Measurements from ENCODE around the gene MAGI1.

Gene MAGI1

DNA sequence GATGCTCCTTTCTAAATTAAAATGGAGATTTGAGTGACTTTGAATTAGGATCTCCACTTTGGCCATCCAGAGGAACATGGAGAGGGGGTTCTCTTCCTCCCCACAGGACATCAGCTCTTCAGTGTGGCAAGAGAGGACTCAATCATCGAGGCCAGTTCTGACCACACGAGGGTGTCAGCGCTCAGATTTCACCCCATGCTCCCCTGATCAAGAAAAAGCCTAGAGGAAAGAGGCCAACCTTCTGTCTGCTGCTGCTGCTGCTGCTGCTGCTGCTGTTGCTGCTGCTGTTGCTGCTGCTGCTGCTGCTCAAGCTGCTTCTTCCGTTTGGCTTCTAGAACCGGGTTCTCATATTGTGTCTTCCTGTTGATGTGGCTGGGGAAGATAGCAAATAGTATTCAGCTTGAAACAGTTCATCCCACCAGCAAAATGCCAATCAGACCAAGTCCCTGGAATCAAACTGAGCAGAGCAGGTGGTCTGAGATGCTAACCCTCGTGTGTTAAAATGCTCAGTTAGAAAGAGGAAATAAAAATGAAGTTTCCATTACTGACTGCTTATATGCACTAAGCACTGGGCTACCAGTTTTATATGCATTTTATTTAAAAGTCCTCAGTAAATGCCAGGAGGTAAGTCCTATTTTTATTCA, 599.0 kb downstream of the MAGI1 start:
- FAIRE-seq (no peak), DNase-seq (ENCODE audit: extremely low spot score, insufficient read length, low read depth) (no peak)

DNA sequence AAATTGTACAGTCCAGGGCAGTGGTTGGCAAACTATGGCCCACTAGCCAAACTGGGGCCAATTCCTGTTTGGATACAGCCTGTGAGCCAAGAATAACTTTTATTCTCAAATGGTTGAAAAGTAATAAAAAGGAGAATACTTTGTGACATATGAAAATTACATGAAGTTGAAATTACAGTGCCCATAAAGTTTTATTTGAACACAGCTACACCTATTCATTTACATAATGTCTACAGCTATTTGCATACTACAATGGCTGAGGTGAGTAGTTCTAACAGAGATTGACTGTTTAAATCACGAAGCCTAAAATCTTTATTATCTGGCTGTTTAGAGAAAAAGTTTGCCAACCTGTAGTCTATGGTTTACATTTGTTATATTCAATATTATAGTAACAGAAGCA, 600.1 kb downstream of the MAGI1 start:
- DNase-seq (ENCODE audit: extremely low spot score, insufficient read length, low read depth), result no peak
- FAIRE-seq, result no peak

DNA sequence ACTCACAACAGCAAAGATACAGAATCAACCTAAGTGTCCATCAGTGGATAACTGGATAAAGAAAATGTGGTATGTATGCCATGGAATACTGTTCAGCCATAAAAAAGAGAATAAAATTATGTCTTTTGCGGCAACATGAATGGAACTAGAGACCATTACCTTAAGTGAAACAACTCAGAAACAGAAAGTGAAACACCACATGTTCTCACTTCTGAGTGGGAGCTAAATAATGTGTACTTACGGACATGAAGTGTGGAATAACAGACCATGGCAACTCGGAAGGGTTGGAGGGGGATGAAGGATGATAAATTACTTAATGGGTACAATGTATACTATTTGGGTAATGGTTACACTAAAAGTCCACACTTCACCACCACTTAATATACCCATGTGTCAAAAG, 600.6 kb downstream of the MAGI1 start:
- DNase-seq (ENCODE audit: extremely low spot score, insufficient read length, low read depth) (no peak), FAIRE-seq (no peak)

DNA sequence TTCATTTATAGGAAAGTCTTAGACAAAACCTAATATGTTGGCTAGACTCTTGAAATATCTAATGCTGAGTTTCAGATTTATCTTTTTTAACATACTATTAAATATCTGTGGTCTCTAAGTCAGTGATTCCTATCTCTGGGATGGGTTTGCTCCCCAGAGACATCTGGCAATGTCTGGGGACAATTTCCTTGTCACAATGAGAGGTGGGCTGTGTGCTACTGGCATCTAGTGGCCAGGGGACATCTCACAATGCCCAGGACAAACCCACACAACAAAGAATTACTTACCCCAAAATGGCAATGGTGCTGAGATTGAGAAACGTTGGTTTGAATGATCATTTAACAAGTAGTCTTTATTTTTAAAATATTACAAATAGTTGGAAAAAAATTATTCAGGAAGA, 602.1 kb downstream of the MAGI1 start:
- FAIRE-seq, result no peak
- DNase-seq (ENCODE audit: extremely low spot score, insufficient read length, low read depth), result no peak

DNA sequence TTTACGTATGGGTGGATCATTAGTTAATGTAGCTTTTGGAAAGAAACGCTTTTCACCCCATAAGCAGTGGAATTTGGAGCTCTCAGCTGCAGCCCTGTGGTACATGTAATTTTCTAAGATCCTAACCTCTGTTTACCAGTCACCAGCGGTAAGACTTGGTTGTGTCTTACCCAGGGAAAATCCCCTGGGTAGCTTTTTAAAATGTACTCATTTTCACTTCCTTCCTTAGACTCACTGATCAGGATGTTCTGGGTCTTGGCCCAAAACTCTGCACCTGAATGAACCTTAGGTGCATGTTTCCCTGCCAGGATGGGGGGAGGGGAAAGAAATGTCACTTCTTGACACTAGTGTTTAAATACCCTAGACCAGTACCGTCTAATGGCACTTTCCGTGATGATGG, 605.2 kb downstream of the MAGI1 start:
- no peak for FAIRE-seq
- no peak for DNase-seq (ENCODE audit: extremely low spot score, insufficient read length, low read depth)

DNA sequence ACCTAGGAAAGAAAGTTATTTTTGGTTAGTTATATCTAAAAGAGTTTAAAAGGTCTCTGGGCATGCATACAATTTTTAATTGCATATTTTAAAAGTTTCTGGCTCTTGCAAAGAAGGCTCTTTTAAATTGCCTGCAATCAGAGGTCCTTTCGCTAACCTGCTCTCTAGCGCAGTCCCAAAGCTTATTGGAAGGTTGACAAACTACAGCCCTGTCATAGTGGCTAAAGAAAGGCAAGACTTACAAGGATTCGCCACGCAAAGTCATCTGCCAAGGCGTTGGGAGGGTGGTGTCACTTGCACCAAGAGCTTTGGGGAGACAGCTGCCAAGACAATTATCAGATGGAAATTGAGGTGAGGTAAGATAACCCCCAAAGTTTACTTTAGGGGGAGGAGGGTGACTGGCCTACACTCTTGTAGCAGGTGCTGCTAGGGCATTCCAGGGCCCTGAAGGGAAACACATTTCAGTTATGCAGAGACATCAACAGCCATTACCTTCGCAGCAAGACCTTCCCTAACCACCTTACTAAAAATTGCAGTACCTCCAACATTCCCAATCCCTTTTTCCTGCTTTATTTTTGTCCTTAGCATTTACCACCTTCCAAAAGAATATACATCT, 606.2 kb downstream of the MAGI1 start:
- no peak for DNase-seq (ENCODE audit: extremely low spot score, insufficient read length, low read depth)
- no peak for FAIRE-seq

DNA sequence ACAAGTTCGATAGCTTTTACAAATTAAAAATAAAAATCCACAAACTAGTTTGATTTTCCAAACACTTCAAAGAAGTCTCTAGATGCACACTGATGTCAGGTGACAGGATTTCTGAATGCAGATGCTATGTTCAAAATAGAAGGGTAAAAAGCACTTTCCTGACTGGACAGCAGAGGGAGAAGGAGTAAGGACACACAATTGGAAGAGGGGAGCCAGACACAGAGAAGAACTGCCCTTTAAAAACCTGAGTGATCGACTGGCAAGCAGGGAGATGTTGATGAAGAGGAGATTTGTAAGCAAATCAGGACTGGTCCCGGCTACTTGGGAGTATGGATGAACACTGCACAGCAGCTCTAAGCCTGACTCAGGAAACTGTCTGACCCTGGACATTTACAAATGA, 612.8 kb downstream of the MAGI1 start:
- FAIRE-seq (no peak), DNase-seq (ENCODE audit: extremely low spot score, insufficient read length, low read depth) (no peak)

DNA sequence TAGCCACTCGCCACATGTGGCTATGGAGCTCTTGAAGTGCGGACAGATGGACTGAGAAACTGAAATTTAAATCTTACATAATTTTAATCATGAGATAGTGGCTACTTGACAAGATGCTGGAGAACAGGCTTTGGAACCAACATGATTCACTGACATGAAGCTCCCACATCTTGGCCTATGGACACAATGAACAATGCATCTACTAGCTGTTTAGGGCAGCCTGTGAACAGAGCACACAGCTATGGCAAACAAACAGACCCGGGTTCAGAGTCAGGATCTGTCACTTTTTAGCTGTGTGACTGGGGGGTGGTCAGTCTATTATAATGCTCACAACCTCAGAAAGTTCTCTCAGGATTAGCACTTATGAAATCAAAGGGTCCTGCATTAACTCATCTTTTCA, 616.6 kb downstream of the MAGI1 start:
- FAIRE-seq (no peak), DNase-seq (ENCODE audit: extremely low spot score, insufficient read length, low read depth) (no peak)

DNA sequence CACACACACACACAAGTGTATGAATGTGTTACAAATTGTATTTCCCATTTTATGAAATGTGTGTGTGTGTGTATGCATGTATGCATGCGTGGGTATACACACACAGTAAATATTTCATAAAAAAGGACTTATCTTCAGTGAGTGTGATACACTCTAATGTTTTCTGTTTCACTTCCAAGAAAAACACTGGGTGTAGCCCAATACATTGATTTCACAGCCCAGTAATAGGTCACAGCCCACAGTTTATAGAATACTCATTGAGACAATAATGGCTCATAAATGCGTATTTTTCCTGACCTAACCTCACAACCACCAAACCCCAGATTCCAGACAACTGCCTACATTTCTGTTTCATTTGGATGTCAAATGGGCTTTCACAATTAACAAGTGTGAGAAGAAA, 619.5 kb downstream of the MAGI1 start:
- FAIRE-seq, result no peak
- DNase-seq (ENCODE audit: extremely low spot score, insufficient read length, low read depth), result no peak

DNA sequence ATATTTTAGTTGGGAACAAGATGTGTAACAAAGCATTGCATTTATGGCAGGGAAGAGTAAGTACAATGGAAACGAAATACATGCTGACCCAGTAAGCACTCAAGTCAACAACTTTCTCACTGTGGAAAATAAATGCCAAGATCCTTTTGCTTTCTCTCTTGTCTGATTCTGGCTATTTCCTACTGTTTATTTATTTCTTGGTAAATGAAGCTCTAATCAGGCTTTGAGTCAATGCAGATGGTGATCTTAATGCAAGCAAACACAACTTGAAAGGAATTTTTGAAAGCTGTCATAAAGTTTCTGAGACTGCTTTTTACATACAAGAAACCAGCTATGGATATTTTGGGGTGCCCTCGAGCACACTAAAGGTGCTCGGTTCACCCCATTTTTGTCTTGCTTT, 624.8 kb downstream of the MAGI1 start:
- DNase-seq (ENCODE audit: extremely low spot score, insufficient read length, low read depth) (no peak), FAIRE-seq (no peak)

DNA sequence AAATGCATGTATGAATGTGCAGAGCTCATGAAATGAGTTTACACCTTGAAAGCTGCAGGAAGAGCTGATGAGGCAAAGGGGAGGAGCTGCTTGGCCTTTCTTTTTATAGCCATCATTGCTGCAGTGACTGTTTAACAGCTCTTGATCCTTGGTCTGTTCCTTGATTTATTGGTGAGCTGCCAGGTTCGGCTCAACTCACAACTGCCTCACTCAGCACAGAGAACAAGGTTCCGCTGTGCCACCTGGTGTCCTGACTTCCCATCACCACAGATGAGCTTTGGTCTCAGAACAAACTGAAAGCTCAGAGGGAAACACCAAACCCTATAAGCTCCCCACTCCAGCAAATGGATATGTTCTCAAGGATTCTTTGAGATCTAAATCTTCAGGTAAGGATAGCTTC, 626.1 kb downstream of the MAGI1 start:
- no peak for FAIRE-seq
- DNase-seq (ENCODE audit: extremely low spot score, insufficient read length, low read depth), result no peak

DNA sequence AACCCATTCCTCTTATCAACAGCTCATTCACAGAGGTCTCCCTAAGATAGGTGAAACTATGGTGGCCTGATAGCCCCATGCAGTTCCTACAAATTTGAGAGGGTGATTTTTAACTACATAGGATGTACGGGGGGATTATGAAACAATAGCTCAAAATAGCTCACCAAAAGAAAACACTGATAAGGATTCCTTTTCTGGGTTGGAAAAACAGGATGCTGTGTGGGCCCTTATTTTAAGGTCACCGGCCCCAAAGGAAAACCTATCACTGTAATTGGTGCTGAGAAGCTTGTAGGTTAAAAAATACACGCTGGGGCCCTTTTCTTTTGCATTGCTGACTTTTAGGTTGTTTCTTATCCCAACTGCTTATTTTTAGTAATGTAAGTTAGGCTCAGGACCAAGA, 627.4 kb downstream of the MAGI1 start:
- FAIRE-seq (no peak), DNase-seq (ENCODE audit: extremely low spot score, insufficient read length, low read depth) (no peak)

DNA sequence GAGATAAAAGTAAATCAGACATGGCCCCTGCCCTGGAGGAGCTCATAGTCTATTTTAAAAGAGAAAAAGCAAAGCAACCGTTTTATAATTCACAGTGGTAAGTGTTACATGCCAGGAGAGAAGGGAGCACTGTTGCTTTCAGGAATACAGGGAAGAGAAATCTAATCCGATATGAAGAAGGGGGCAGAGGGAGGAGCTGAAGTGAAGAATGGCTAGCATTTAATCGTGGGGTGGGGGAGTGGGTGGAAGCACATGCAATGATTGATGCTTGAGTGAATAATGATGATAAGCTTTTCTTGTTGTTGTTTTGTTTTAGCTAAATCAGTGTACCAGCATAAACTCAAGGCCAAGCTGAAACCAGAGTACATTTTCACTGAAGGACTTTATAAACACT, 629.5 kb downstream of the MAGI1 start:
- FAIRE-seq (no peak), DNase-seq (ENCODE audit: extremely low spot score, insufficient read length, low read depth) (no peak)

DNA sequence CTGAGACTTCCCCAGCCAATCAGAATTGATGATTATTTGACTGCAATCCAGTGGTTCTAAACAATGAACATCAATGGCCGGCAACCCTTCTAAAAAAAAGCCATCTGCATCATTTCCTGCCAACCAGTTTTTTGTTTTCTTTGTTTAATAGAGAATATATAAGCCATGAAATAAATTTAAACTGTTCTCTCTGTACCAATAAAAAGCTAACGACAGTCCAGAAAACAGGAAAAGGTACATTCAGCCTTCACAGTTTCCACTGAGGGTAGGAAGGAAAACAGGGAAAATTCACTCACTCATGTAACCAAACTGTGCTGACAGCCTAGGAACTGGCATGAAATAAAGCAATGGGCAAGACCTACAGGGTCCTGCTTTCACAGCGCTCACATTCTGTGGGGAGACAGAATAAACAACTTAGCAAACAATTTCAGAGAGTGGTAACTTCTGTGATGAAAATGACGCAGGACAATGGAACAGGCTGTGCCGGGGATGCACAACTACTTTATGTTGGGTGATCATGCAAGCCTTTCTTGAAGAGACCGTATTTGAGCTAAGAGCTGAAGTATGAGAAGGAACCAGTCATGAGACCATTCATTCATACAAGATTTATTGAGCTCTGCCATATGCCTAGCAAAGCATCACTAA, 630.1 kb downstream of the MAGI1 start:
- DNase-seq (ENCODE audit: extremely low spot score, insufficient read length, low read depth) (no peak), FAIRE-seq (no peak)

DNA sequence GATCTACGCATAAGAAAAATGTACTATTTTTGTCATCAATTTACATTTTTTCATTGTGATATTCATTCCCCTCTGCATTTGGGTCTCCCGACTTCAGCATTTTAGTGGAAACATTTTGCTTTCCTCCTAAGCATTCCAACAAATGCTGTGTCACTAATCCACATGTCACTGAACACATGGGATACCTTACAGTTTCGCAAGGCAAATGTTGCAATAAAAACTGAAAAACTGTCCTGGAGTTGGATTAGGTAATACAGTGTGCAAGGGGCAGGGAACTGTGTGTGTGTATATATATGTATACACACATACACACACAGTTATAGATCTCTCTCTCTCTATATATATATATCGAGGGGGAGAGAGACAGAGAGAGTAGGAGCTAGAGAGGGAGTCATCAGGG, 632.2 kb downstream of the MAGI1 start:
- DNase-seq (ENCODE audit: extremely low spot score, insufficient read length, low read depth), result no peak
- FAIRE-seq, result no peak

DNA sequence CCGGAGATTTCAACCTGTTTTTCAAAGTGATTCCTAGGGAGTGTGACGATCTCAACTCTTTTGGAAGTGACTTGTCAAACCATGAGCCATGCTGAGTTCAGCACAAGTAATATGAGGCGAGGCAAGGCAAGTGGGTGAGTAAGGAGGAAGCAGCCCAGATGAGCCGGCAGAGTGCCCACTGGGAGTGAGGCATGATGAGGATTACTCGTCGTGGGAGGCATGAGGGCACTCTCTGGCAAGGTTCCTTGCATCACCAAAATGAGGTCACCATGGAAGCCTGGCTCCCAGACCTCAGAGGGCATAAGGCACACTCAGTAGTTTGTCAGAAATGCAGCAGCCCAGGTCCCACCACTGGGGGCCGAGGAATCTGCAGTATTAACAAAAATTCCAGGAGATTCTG, 636.1 kb downstream of the MAGI1 start:
- DNase-seq (ENCODE audit: extremely low spot score, insufficient read length, low read depth) (no peak), FAIRE-seq (no peak)

DNA sequence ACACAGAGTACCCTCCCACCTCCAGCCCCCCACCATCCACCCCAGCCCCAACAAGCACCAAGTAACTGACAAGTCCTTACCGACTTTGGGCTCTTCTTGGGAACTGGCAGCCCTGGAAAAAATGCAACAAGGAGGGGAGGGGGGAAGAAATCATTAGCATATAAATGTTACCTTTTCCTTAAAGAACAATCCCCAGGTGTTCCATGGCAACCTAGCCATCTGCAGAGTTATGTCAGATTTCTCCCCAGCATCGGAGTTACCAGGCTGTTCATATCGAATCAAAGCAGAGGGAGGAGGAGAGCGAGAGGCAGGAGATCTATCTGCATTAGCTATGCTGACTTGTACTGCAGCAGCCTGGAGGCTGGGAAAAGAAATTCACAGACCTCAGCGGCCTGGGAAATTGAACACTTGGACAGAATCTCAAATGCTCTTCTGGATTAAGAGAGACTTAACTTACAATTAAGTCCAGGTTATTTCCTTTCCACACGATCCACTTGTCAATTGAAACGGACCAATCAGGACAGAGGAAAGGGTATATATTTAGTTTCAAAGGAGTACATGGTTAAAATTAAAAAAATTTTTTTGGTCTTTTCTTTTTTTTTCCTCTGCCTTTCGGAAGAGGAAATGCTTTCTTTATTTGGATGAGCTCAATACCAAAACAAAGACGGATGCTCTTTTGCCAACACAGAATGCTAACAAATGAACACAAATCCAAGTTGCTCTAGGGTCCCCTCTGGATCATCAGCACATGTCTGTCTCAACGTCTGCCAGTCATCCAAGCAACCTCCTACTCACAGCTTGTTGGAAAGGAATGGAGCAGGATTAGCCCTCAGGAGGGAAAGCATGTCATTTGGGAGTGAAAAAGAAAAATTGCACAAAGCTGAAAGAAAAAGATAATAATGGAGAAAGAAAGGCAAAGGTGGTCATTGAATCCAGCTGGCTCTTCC, 637.1 kb downstream of the MAGI1 start:
- no peak for DNase-seq (ENCODE audit: extremely low spot score, insufficient read length, low read depth)
- FAIRE-seq, result no peak

DNA sequence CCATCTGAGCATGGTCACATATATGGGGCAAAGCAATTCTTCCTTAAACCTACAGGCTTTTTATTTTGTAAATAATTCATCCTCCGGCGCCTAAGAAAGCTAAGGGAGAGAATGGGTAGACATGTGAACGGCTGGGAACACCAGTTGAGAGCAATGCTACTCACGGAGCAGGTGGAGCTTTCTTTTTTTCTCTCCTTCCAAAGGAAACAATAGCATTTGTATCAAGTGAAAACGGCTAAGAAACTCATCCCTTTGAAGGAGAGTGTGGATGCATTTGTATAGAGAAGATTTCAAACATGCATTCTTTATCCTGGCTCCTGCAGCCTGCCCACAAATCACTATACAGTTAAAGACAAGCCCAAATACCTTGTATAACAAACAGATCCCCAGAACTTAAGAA, 637.8 kb downstream of the MAGI1 start:
- no peak for FAIRE-seq
- no peak for DNase-seq (ENCODE audit: extremely low spot score, insufficient read length, low read depth)

DNA sequence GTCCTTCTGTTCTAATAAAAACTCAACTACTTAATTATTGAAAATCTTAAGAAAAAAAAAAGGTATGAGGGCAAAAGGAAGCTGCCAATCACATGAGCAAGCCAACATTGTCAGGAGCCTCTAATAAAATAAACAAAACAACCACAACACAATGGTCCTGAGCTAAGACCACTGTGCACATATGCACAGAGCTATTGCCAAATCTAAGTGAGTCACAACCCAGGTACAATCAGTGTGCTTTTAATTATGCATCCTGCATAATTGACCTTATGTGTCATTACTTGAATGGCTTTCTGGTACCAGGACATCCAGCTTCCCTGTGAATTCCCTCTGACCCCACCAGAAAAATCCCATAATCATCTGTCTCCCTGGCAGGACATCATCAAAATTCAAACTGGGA, 639.8 kb downstream of the MAGI1 start:
- FAIRE-seq, result no peak
- no peak for DNase-seq (ENCODE audit: extremely low spot score, insufficient read length, low read depth)

DNA sequence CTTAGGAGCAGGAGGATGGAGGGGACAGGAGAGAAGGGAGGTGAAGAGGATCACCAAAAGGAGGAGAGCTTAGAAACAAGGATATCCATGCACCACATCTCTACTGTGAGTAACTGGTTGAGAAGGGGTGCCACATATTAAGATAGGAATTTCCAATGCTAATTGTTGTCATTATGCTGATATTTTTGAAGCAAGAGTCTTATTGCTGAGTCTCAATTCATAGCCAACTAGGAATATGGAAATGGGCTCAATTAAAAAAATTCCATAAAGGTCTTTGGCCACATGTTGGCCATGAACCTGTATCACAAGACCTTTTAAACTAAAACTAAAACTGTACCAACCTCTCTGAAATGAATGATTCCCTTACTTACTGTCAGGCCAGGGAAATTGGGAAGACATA, 642.6 kb downstream of the MAGI1 start:
- no peak for FAIRE-seq
- DNase-seq (ENCODE audit: extremely low spot score, insufficient read length, low read depth), result no peak

DNA sequence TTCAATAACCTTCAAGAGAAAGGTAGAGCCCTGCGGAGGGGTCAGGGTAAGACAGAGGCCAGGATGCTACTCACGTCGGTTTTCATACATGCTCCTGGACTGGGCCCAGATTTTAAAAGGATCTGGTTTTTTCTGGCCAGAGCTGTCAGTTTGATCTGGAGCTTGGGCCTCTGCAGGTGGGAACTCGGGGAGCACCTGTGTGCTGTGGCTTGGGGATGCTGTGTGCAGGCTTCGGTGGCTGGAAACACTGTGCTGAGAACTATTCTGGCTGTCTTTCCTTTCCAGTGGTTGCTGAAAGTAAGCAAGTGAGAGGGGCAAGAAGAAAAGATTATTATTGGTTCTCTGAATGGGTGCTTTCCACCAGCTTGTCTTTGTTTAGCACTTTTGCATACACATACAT, 647.6 kb downstream of the MAGI1 start:
- no peak for FAIRE-seq
- no peak for DNase-seq (ENCODE audit: extremely low spot score, insufficient read length, low read depth)
